ENCODE measurements around the gene TAAR1.
"Not testable (repeated sequence)": the region's sequence is repeated elsewhere in the genome, so short reads cannot be mapped to it uniquely, and the experiment has no call there.

TAAR1 gene

GRCh38 chr6:132659082-132659481 is at the start of gene TAAR1:
TSS of gene TAAR1 (minus strand) at chr6:132659182. CDS start at chr6:132646003, 13,179 bp downstream.
- H3K27ac ChIP-seq (ENCODE audit: low read depth in 2 of 2, low read length in 2 of 2) = no peak within 1 kb of the TSS
- no peak within 1 kb of the TSS for H3K9ac ChIP-seq (ENCODE audit: low read depth in 1 of 2, low read length in 2 of 2)
- H3K4me1 ChIP-seq (ENCODE audit: control insufficient read depth in 2 of 2, insufficient read depth in 2 of 2, low read length in 2 of 2) = no peaks in the 10 kb centered on the region
- no peaks in the 10 kb centered on the region for H3K27me3 ChIP-seq (ENCODE audit: control insufficient read depth in 2 of 2, insufficient read depth in 2 of 2, low read length in 2 of 2)
- H3K4me3 ChIP-seq (ENCODE audit: low read length in 2 of 2) = no peak within 1 kb of the TSS
- H3K36me3 ChIP-seq (ENCODE audit: control insufficient read depth in 2 of 2, insufficient read depth in 2 of 2, low read length in 2 of 2) = no peaks in the 10 kb centered on the region
- no peaks in the 10 kb centered on the region for H3K9me3 ChIP-seq (ENCODE audit: control insufficient read depth in 2 of 2, low read length in 2 of 2)

GRCh38 chr6:132708771-132709170 is 49.8 kb upstream of the TAAR1 start:
- Histone ChIP-seq H3K27me3 (ENCODE audit: control insufficient read depth in 2 of 2, insufficient read depth in 2 of 2, low read length in 2 of 2) (no peaks in the 10 kb centered on the region), H3K9ac (ENCODE audit: low read depth in 1 of 2, low read length in 2 of 2) (no peak overlapping the region), H3K4me1 (ENCODE audit: control insufficient read depth in 2 of 2, insufficient read depth in 2 of 2, low read length in 2 of 2) (no peaks in the 10 kb centered on the region), H3K4me3 (ENCODE audit: low read length in 2 of 2) (no peak overlapping the region), H3K36me3 (ENCODE audit: control insufficient read depth in 2 of 2, insufficient read depth in 2 of 2, low read length in 2 of 2) (no peaks in the 10 kb centered on the region), H3K9me3 (ENCODE audit: control insufficient read depth in 2 of 2, low read length in 2 of 2) (no peaks in the 10 kb centered on the region), H3K27ac (ENCODE audit: low read depth in 2 of 2, low read length in 2 of 2) (no peak overlapping the region)

GRCh38 chr6:132708002-132708401 is 49.0 kb upstream of the TAAR1 start:
- H3K27ac ChIP-seq (ENCODE audit: low read depth in 2 of 2, low read length in 2 of 2) = no peak overlapping the region
- H3K4me1 ChIP-seq (ENCODE audit: control insufficient read depth in 2 of 2, insufficient read depth in 2 of 2, low read length in 2 of 2) = no peaks in the 10 kb centered on the region
- no peak overlapping the region for H3K4me3 ChIP-seq (ENCODE audit: low read length in 2 of 2)
- no peaks in the 10 kb centered on the region for H3K27me3 ChIP-seq (ENCODE audit: control insufficient read depth in 2 of 2, insufficient read depth in 2 of 2, low read length in 2 of 2)
- no peak overlapping the region for H3K9ac ChIP-seq (ENCODE audit: low read depth in 1 of 2, low read length in 2 of 2)
- H3K36me3 ChIP-seq (ENCODE audit: control insufficient read depth in 2 of 2, insufficient read depth in 2 of 2, low read length in 2 of 2) = no peaks in the 10 kb centered on the region
- no peaks in the 10 kb centered on the region for H3K9me3 ChIP-seq (ENCODE audit: control insufficient read depth in 2 of 2, low read length in 2 of 2)

GRCh38 chr6:132706756-132707155 is 47.8 kb upstream of the TAAR1 start:
- not testable (repeated sequence) for H3K27me3 ChIP-seq (ENCODE audit: control insufficient read depth in 2 of 2, insufficient read depth in 2 of 2, low read length in 2 of 2); H3K4me3 ChIP-seq (ENCODE audit: low read length in 2 of 2); H3K4me1 ChIP-seq (ENCODE audit: control insufficient read depth in 2 of 2, insufficient read depth in 2 of 2, low read length in 2 of 2); H3K27ac ChIP-seq (ENCODE audit: low read depth in 2 of 2, low read length in 2 of 2); H3K9ac ChIP-seq (ENCODE audit: low read depth in 1 of 2, low read length in 2 of 2); H3K36me3 ChIP-seq (ENCODE audit: control insufficient read depth in 2 of 2, insufficient read depth in 2 of 2, low read length in 2 of 2); H3K9me3 ChIP-seq (ENCODE audit: control insufficient read depth in 2 of 2, low read length in 2 of 2)

- Histone ChIP-seq H3K4me1 (ENCODE audit: control insufficient read depth in 2 of 2, insufficient read depth in 2 of 2, low read length in 2 of 2) (no peaks in the 10 kb centered on the region), H3K27me3 (ENCODE audit: control insufficient read depth in 2 of 2, insufficient read depth in 2 of 2, low read length in 2 of 2) (no peaks in the 10 kb centered on the region), H3K36me3 (ENCODE audit: control insufficient read depth in 2 of 2, insufficient read depth in 2 of 2, low read length in 2 of 2) (no peaks in the 10 kb centered on the region), H3K9ac (ENCODE audit: low read depth in 1 of 2, low read length in 2 of 2) (no peak overlapping the region), H3K27ac (ENCODE audit: low read depth in 2 of 2, low read length in 2 of 2) (no peak overlapping the region), H3K4me3 (ENCODE audit: low read length in 2 of 2) (no peak overlapping the region), H3K9me3 (ENCODE audit: control insufficient read depth in 2 of 2, low read length in 2 of 2) (no peaks in the 10 kb centered on the region)
These were observed 45.0 kb upstream of the TAAR1 start for GRCh38 chr6:132703936-132704335.

GRCh38 chr6:132698608-132699007 is 39.6 kb upstream of the TAAR1 start:
- H3K36me3 ChIP-seq (ENCODE audit: control insufficient read depth in 2 of 2, insufficient read depth in 2 of 2, low read length in 2 of 2) = no peaks in the 10 kb centered on the region
- H3K4me3 ChIP-seq (ENCODE audit: low read length in 2 of 2) = no peak overlapping the region
- H3K9me3 ChIP-seq (ENCODE audit: control insufficient read depth in 2 of 2, low read length in 2 of 2) = peaks cover 0 to 2% of the 10 kb centered on the region in 2 donors
- no peaks in the 10 kb centered on the region for H3K4me1 ChIP-seq (ENCODE audit: control insufficient read depth in 2 of 2, insufficient read depth in 2 of 2, low read length in 2 of 2)
- H3K27ac ChIP-seq (ENCODE audit: low read depth in 2 of 2, low read length in 2 of 2) = no peak overlapping the region
- no peaks in the 10 kb centered on the region for H3K27me3 ChIP-seq (ENCODE audit: control insufficient read depth in 2 of 2, insufficient read depth in 2 of 2, low read length in 2 of 2)
- H3K9ac ChIP-seq (ENCODE audit: low read depth in 1 of 2, low read length in 2 of 2) = no peak overlapping the region

- no peak overlapping the region for H3K4me3 ChIP-seq (ENCODE audit: low read length in 2 of 2)
- H3K36me3 ChIP-seq (ENCODE audit: control insufficient read depth in 2 of 2, insufficient read depth in 2 of 2, low read length in 2 of 2) = no peaks in the 10 kb centered on the region
- H3K4me1 ChIP-seq (ENCODE audit: control insufficient read depth in 2 of 2, insufficient read depth in 2 of 2, low read length in 2 of 2) = no peaks in the 10 kb centered on the region
- H3K27ac ChIP-seq (ENCODE audit: low read depth in 2 of 2, low read length in 2 of 2) = no peak overlapping the region
- H3K27me3 ChIP-seq (ENCODE audit: control insufficient read depth in 2 of 2, insufficient read depth in 2 of 2, low read length in 2 of 2) = no peaks in the 10 kb centered on the region
- H3K9ac ChIP-seq (ENCODE audit: low read depth in 1 of 2, low read length in 2 of 2) = no peak overlapping the region
- H3K9me3 ChIP-seq (ENCODE audit: control insufficient read depth in 2 of 2, low read length in 2 of 2) = peaks cover 0 to 2% of the 10 kb centered on the region in 2 donors
These were observed 36.8 kb upstream of the TAAR1 start for GRCh38 chr6:132695773-132696172.

GRCh38 chr6:132693478-132693877 is 34.5 kb upstream of the TAAR1 start:
- H3K4me1 ChIP-seq (ENCODE audit: control insufficient read depth in 2 of 2, insufficient read depth in 2 of 2, low read length in 2 of 2) = no peaks in the 10 kb centered on the region
- no peak overlapping the region for H3K4me3 ChIP-seq (ENCODE audit: low read length in 2 of 2)
- H3K9ac ChIP-seq (ENCODE audit: low read depth in 1 of 2, low read length in 2 of 2) = no peak overlapping the region
- no peak overlapping the region for H3K27ac ChIP-seq (ENCODE audit: low read depth in 2 of 2, low read length in 2 of 2)
- peaks cover 0 to 2% of the 10 kb centered on the region in 2 donors for H3K9me3 ChIP-seq (ENCODE audit: control insufficient read depth in 2 of 2, low read length in 2 of 2)
- H3K27me3 ChIP-seq (ENCODE audit: control insufficient read depth in 2 of 2, insufficient read depth in 2 of 2, low read length in 2 of 2) = no peaks in the 10 kb centered on the region
- no peaks in the 10 kb centered on the region for H3K36me3 ChIP-seq (ENCODE audit: control insufficient read depth in 2 of 2, insufficient read depth in 2 of 2, low read length in 2 of 2)

- Histone ChIP-seq H3K27ac (ENCODE audit: low read depth in 2 of 2, low read length in 2 of 2) (no peak overlapping the region), H3K9me3 (ENCODE audit: control insufficient read depth in 2 of 2, low read length in 2 of 2) (peaks cover 0 to 2% of the 10 kb centered on the region in 2 donors), H3K4me1 (ENCODE audit: control insufficient read depth in 2 of 2, insufficient read depth in 2 of 2, low read length in 2 of 2) (no peaks in the 10 kb centered on the region), H3K27me3 (ENCODE audit: control insufficient read depth in 2 of 2, insufficient read depth in 2 of 2, low read length in 2 of 2) (no peaks in the 10 kb centered on the region), H3K4me3 (ENCODE audit: low read length in 2 of 2) (no peak overlapping the region), H3K9ac (ENCODE audit: low read depth in 1 of 2, low read length in 2 of 2) (no peak overlapping the region), H3K36me3 (ENCODE audit: control insufficient read depth in 2 of 2, insufficient read depth in 2 of 2, low read length in 2 of 2) (no peaks in the 10 kb centered on the region)
These were observed 31.7 kb upstream of the TAAR1 start for GRCh38 chr6:132690678-132691077.

- Histone ChIP-seq H3K9ac (ENCODE audit: low read depth in 1 of 2, low read length in 2 of 2) (no peak overlapping the region), H3K27me3 (ENCODE audit: control insufficient read depth in 2 of 2, insufficient read depth in 2 of 2, low read length in 2 of 2) (no peaks in the 10 kb centered on the region), H3K9me3 (ENCODE audit: control insufficient read depth in 2 of 2, low read length in 2 of 2) (no peaks in the 10 kb centered on the region), H3K36me3 (ENCODE audit: control insufficient read depth in 2 of 2, insufficient read depth in 2 of 2, low read length in 2 of 2) (no peaks in the 10 kb centered on the region), H3K27ac (ENCODE audit: low read depth in 2 of 2, low read length in 2 of 2) (no peak overlapping the region), H3K4me3 (ENCODE audit: low read length in 2 of 2) (no peak overlapping the region), H3K4me1 (ENCODE audit: control insufficient read depth in 2 of 2, insufficient read depth in 2 of 2, low read length in 2 of 2) (no peaks in the 10 kb centered on the region)
These were observed 28.3 kb upstream of the TAAR1 start for GRCh38 chr6:132687306-132687705.

GRCh38 chr6:132686531-132686930 is 27.5 kb upstream of the TAAR1 start:
- Histone ChIP-seq H3K9me3 (ENCODE audit: control insufficient read depth in 2 of 2, low read length in 2 of 2) (no peaks in the 10 kb centered on the region), H3K4me3 (ENCODE audit: low read length in 2 of 2) (no peak overlapping the region), H3K9ac (ENCODE audit: low read depth in 1 of 2, low read length in 2 of 2) (no peak overlapping the region), H3K27me3 (ENCODE audit: control insufficient read depth in 2 of 2, insufficient read depth in 2 of 2, low read length in 2 of 2) (no peaks in the 10 kb centered on the region), H3K36me3 (ENCODE audit: control insufficient read depth in 2 of 2, insufficient read depth in 2 of 2, low read length in 2 of 2) (no peaks in the 10 kb centered on the region), H3K27ac (ENCODE audit: low read depth in 2 of 2, low read length in 2 of 2) (no peak overlapping the region), H3K4me1 (ENCODE audit: control insufficient read depth in 2 of 2, insufficient read depth in 2 of 2, low read length in 2 of 2) (no peaks in the 10 kb centered on the region)

Measured in mucosa of rectum (tissue), 2 donors.